H1 (cell line): Measurements from ENCODE around the gene PANX2. TPM values are rescaled to one million over a fixed set of nuclear protein-coding genes. Genes with fewer than 3 reads are reported as not detected.

Experiments
- CTCF ChIA-PET: fragments of 300-600 bp; sonication (Branson Sonifier 250); formaldehyde crosslinking; loops from one replicate; lab custom pipeline; 2021; ENCODE audit not compliant: partially characterized antibody; lab: Charles Lee
- POLR2A ChIA-PET: fragments of 300-600 bp; sonication (Branson Sonifier 250); formaldehyde crosslinking; loops from one replicate; lab custom pipeline; 2021; ENCODE audit warnings: inconsistent platforms; ENCODE audit not compliant: partially characterized antibody; lab: Charles Lee
- DNase-seq, 2 experiments: peaks; one replicate each; pipeline versions ENCODE4 v3.0.0 to v3.0.0-alpha.2; 2010 to 2022; ENCODE audit warnings: low spot score in 2 of 2, low read depth in 1 of 2, mixed read lengths in 1 of 2
- FAIRE-seq: peaks from 2 replicates; lab custom pipeline; 2011; peaks lifted over from hg19 to GRCh38; lab: Jason Lieb, UNC
- H2AFZ ChIP-seq: 2 replicates; pipeline ENCODE4 v1.8.1; 2012; ENCODE audit warnings: low read length, inconsistent platforms
- H2AK5ac ChIP-seq: 2 replicates; pipeline ENCODE4 v1.6.1; 2013; ENCODE audit warnings: low read depth, low read length
- H2BK120ac ChIP-seq: replicated peaks from 2 replicates; pipeline ENCODE3; 2013; ENCODE audit warnings: low read depth, low read length, inconsistent platforms
- H2BK12ac ChIP-seq: 2 replicates; pipeline ENCODE4 v1.6.1; 2013; ENCODE audit warnings: low read depth, low read length
- H2BK15ac ChIP-seq: 2 replicates; pipeline ENCODE4 v1.6.1; 2013; ENCODE audit warnings: low read length
- H2BK20ac ChIP-seq: 2 replicates; pipeline ENCODE4 v1.6.1; 2013; ENCODE audit warnings: low read length
- H2BK5ac ChIP-seq: 2 replicates; pipeline ENCODE4 v1.6.1; 2013; ENCODE audit warnings: low read depth, low read length
- H3K14ac ChIP-seq: 2 replicates; pipeline ENCODE4 v1.6.1; 2013; ENCODE audit warnings: inconsistent platforms; ENCODE audit not compliant: insufficient read length
- H3K18ac ChIP-seq: 2 replicates; pipeline ENCODE4 v1.6.1; 2013; ENCODE audit warnings: low read length; ENCODE audit errors: extremely low read depth
- H3K23ac ChIP-seq: 2 replicates; pipeline ENCODE4 v1.6.1; 2013; ENCODE audit warnings: inconsistent platforms; ENCODE audit not compliant: insufficient read length
- H3K23me2 ChIP-seq: 2 replicates; pipeline ENCODE4 v1.6.1; 2013; ENCODE audit warnings: low read depth, low read length
- H3K27ac ChIP-seq: 2 replicates; pipeline ENCODE4 v1.6.1; 2011; ENCODE audit warnings: low read depth, low read length, inconsistent platforms
- H3K27me3 ChIP-seq, 4 experiments: replicated peaks in 1 of 4; 1 replicate in 1 of 4; 2 replicates in 3 of 4; pipeline versions ENCODE4 v1.6.1 to v1.8.1; 2011 to 2013; ENCODE audit warnings: low read length in 3 of 4, mild to moderate bottlenecking in 3 of 4, inconsistent platforms in 2 of 4, mixed read lengths in 2 of 4, moderate library complexity in 1 of 4; ENCODE audit not compliant: control insufficient read depth in 3 of 4, insufficient read depth in 3 of 4; ENCODE audit errors: extremely low read depth in 1 of 4
- H3K36me3 ChIP-seq, 4 experiments: 2 replicates each; pipeline versions ENCODE4 v1.6.1 to v1.8.1; 2011 to 2013; ENCODE audit warnings: mild to moderate bottlenecking in 4 of 4, low read length in 3 of 4, moderate library complexity in 2 of 4, control low read depth in 1 of 4, inconsistent platforms in 1 of 4; ENCODE audit not compliant: insufficient read depth in 4 of 4, control insufficient read depth in 2 of 4
- H3K4ac ChIP-seq: replicated peaks from 2 replicates; pipeline ENCODE3; 2013; ENCODE audit warnings: low read length, low read depth, mixed read lengths, inconsistent platforms; ENCODE audit not compliant: insufficient read length
- H3K4me1 ChIP-seq, 4 experiments: replicated peaks in 1 of 4; 1 replicate in 1 of 4; 2 replicates in 3 of 4; pipeline versions ENCODE4 v1.6.1 to v1.8.1; 2011 to 2013; ENCODE audit warnings: low read length in 3 of 4, inconsistent platforms in 2 of 4, mixed read lengths in 1 of 4; ENCODE audit not compliant: insufficient read depth in 4 of 4, control insufficient read depth in 3 of 4
- H3K4me2 ChIP-seq, 2 experiments: 2 replicates each; pipeline versions ENCODE4 v1.6.1 to v1.8.1; 2011 to 2013; ENCODE audit warnings: low read depth in 2 of 2, low read length in 2 of 2, control low read depth in 1 of 2, inconsistent platforms in 1 of 2, mild to moderate bottlenecking in 1 of 2; ENCODE audit not compliant: insufficient read depth in 1 of 2
- H3K4me3 ChIP-seq, 4 experiments: fragments of 200-600, 300-600 bp in 1 of 4; sonication (generic), shearing (Covaris generic), sonication (Bioruptor Twin) in 1 of 4; 2 replicates each; pipeline versions ENCODE4 v1.5.1 to v1.8.1; 2011 to 2016; ENCODE audit warnings: low read length in 4 of 4, low read depth in 3 of 4, control low read depth in 2 of 4, inconsistent platforms in 2 of 4, mild to moderate bottlenecking in 2 of 4, mixed read lengths in 1 of 4, moderate library complexity in 1 of 4; ENCODE audit not compliant: insufficient read depth in 2 of 4; ENCODE audit errors: extremely low read depth in 1 of 4
- H3K56ac ChIP-seq: replicated peaks from 2 replicates; pipeline ENCODE3; 2013; ENCODE audit warnings: low read depth, mild to moderate bottlenecking, mixed read lengths, low read length, inconsistent platforms; ENCODE audit not compliant: insufficient read length
- H3K79me1 ChIP-seq: 2 replicates; pipeline ENCODE4 v1.6.1; 2013; ENCODE audit warnings: low read depth, low read length, control low read depth
- H3K79me2 ChIP-seq, 2 experiments: 2 replicates each; pipeline versions ENCODE4 v1.6.1 to v1.8.1; 2012 to 2013; ENCODE audit warnings: low read length in 2 of 2, mild to moderate bottlenecking in 2 of 2, inconsistent platforms in 1 of 2; ENCODE audit not compliant: insufficient read depth in 2 of 2, control insufficient read depth in 1 of 2
- H3K9ac ChIP-seq, 4 experiments: replicated peaks in 1 of 4; 1 replicate in 1 of 4; 2 replicates in 3 of 4; pipeline versions ENCODE4 v1.6.1 to v1.8.1; 2011 to 2013; ENCODE audit warnings: low read depth in 3 of 4, low read length in 3 of 4, control low read depth in 2 of 4, mild to moderate bottlenecking in 2 of 4, moderate library complexity in 2 of 4, inconsistent platforms in 1 of 4; ENCODE audit errors: extremely low read depth in 1 of 4
- H3K9me3 ChIP-seq, 2 experiments: 2 replicates each; pipeline versions ENCODE4 v1.6.1 to v1.8.1; 2012 to 2013; ENCODE audit warnings: mild to moderate bottlenecking in 2 of 2, moderate library complexity in 2 of 2, control low read depth in 1 of 2, inconsistent platforms in 1 of 2, low read depth in 1 of 2, low read length in 1 of 2, mixed read lengths in 1 of 2; ENCODE audit not compliant: insufficient read depth in 2 of 2
- H4K20me1 ChIP-seq, 2 experiments: replicated peaks in 1 of 2; 2 replicates each; pipeline versions ENCODE3 to v1.8.1; 2011 to 2013; ENCODE audit warnings: inconsistent platforms in 2 of 2, low read length in 2 of 2, mild to moderate bottlenecking in 1 of 2; ENCODE audit not compliant: insufficient read depth in 2 of 2, control insufficient read depth in 1 of 2
- H4K5ac ChIP-seq: 2 replicates; pipeline ENCODE4 v1.6.1; 2013; ENCODE audit warnings: low read length, low read depth, mixed read lengths, inconsistent platforms; ENCODE audit not compliant: insufficient read length
- H4K8ac ChIP-seq: 2 replicates; pipeline ENCODE4 v1.8.0; 2013; ENCODE audit warnings: mild to moderate bottlenecking, moderate library complexity, low read length, inconsistent platforms; ENCODE audit not compliant: insufficient read depth; ENCODE audit errors: extremely low read depth
- H4K91ac ChIP-seq: replicated peaks from 2 replicates; pipeline ENCODE3; 2013; ENCODE audit warnings: low read length, mixed read lengths, inconsistent platforms; ENCODE audit not compliant: insufficient read length
- CBX5 ChIP-seq: fragments of 300-800, 300-1000 bp; sonication (generic); IDR thresholded peaks from 2 replicates; pipeline ENCODE4 v1.7.1; 2016; ENCODE audit warnings: antibody characterized with exemption, low read length, low read depth
- CHD1 ChIP-seq: IDR thresholded peaks from 2 replicates; pipeline ENCODE4 v1.6.1; 2012; ENCODE audit warnings: low read depth, low read length, improper control_type of control experiment
- EZH2 ChIP-seq: fragments of 200-600 bp; sonication (generic); IDR thresholded peaks from 2 replicates; pipeline ENCODE4 v1.7.1; 2012; ENCODE audit warnings: low read depth, mild to moderate bottlenecking, moderate library complexity, low read length, inconsistent platforms; ENCODE audit not compliant: severe bottlenecking
- KDM1A ChIP-seq: fragments of 200-600, 300-600 bp; sonication (generic); IDR thresholded peaks from 2 replicates; pipeline ENCODE4 v1.7.1; 2016; ENCODE audit warnings: mild to moderate bottlenecking, low read length, borderline replicate concordance
- POLR2AphosphoS5 ChIP-seq: IDR thresholded peaks from 2 replicates; pipeline ENCODE4 v1.6.1; 2011; ENCODE audit warnings: low read depth, low read length
- SIX5 ChIP-seq: IDR thresholded peaks from 2 replicates; pipeline ENCODE4 v1.6.1; 2011; ENCODE audit warnings: mild to moderate bottlenecking, low read depth, low read length
- SP4 ChIP-seq: IDR thresholded peaks from 2 replicates; pipeline ENCODE4 v1.6.1; 2012; ENCODE audit warnings: low read length, inconsistent platforms
- WGBS, 2 experiments: shearing (Covaris generic) in 1 of 2; methylation state at CpG; one replicate each; pipeline versions ENCODE4 v1.1.6 to v1.1.7; 2013 to 2015; ENCODE audit warnings: low lambda C conversion rate in 2 of 2, mixed read lengths in 2 of 2, inconsistent platforms in 1 of 2, low coverage in 1 of 2, missing lambda C conversion rate in 1 of 2; ENCODE audit not compliant: insufficient replicate concordance in 2 of 2, insufficient coverage in 1 of 2, insufficient read length in 1 of 2; ENCODE audit errors: extremely low coverage in 1 of 2, missing lambda C conversion rate in 1 of 2; 5-methylcytosine and 5-hydroxymethylcytosine counted together
- polyA plus RNA-seq, 7 experiments: library from polyadenylated mRNA; depleted of rRNA in 3 of 7; stranded (reverse) in 5 of 7; unstranded in 2 of 7; fragments of >200 nt in 5 of 7; fragments of 200-250 nt in 2 of 7; gene quantifications; 1 replicate in 5 of 7; 2 replicates in 1 of 7; 4 replicates in 1 of 7; pipeline versions ENCODE4 v1.2.1 to v1.2.3, GENCODE V29; 2011 to 2013; ENCODE audit warnings: missing spikeins in 2 of 7, mixed read lengths in 2 of 7
- total RNA-seq: library from RNA; stranded (reverse); fragmentation: NEBNext Ultra II Directional; extraction: Animal tissue kit (Norgen Biotek cat#: 25700); gene quantifications from 2 replicates; pipeline ENCODE4 v1.2.1, GENCODE V29; 2021

PANX2 gene
- total and polyA plus RNA-seq, 2 of the 8 experiments (the other 6 are each of a cell fraction or from before 2014, with no cell fraction given) = 3.5 to 5.0 TPM

DNA sequence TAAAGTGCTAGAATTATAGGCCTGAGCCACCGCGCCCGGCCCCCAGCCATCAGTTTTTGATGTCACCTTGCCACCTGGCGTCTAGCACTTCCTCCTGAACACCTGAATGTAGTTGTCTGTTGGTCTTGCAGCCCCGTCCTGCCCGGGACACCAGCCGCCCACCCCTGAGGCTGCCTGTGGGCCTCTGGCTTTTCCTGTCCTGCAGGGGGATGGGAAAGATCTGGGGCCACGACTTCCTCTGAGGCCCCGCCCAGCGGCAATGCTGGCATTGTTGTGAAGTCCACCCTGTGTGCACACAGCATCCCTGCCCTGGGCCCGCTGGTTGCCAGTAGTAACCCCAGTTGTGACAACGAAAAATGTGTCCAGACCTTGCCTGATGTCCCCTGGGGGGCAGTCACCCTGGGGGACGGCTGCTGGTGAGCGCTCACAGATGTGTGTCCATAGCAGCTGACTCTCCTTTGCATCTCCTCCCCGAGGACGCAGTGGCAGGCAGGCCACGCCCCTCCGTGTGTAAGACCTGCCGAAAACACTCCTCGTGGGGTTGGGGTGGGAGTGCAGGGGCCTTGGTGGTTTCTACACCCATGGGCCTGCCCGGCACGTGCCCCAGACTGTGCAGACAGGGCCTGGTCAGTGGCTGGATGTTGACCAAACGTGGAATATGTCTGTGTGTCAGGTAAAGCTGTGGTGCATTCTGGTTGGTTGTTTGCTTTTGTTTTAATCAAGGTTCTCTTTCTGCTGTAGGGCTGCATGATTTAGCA lies 37.0 kb downstream of the PANX2 start:
- Histone ChIP-seq H3K4me3 (no peak overlapping the region), H2BK20ac (no peak overlapping the region), H4K5ac (no peak overlapping the region), H2BK5ac (0 out of 2 replicates have a peak overlapping the region, but pooled peaks have one; percentile 16), H3K4me1 (peaks cover 0 to 3% (median 1%) of the 10 kb centered on the region in 4 experiments; a peak in 2 of 7 replicates), H3K4me2 (no peak overlapping the region), H2AK5ac (no peak overlapping the region), H3K9ac (no peak overlapping the region), H3K79me1 (peaks cover 5% of the 10 kb centered on the region; the same call in 1 of the 2 replicates), H2AFZ (no peak overlapping the region), H3K27ac (no peak overlapping the region), H2BK15ac (no peak overlapping the region), H3K79me2 (peaks cover 0 to 11% of the 10 kb centered on the region in 2 experiments; a peak in 1 of 4 replicates), H4K8ac (no peak overlapping the region), H3K36me3 (peaks cover 3 to 25% (median 18%) of the 10 kb centered on the region in 4 experiments; a peak in 7 of 8 replicates), H3K4ac (no peak overlapping the region), H3K23ac (no peak overlapping the region), H3K23me2 (no peaks in the 10 kb centered on the region), H4K20me1 (peaks cover 6 to 28% of the 10 kb centered on the region in 2 experiments), H3K27me3 (no peaks in the 10 kb centered on the region), H4K91ac (no peak overlapping the region), H3K18ac (no peak overlapping the region), H3K9me3 (no peaks in the 10 kb centered on the region), H3K56ac (no peak overlapping the region), H3K14ac (no peak overlapping the region), H2BK120ac (no peak overlapping the region), H2BK12ac (no peak overlapping the region)
- 86% methylated on average over 23 of the region's 23 CpGs; no CpG with 5 or more reads in 1 of the 2 experiments for WGBS, 2 experiments
- CTCF ChIA-PET = interaction anchor here (0.7 to 7.0 kb wide), 17 partner anchors 11 to 224 kb away, joined by 3 to 83 read pairs (median 4); partner anchors contain the start of gene PANX2
- POLR2A ChIA-PET = interaction anchor here (0.9 to 2.0 kb wide), 3 partner anchors 8 to 23 kb away, joined by 3 to 10 read pairs (median 4); no protein-coding TSS in a partner anchor
- FAIRE-seq (no peak), DNase-seq (no peak)
- TF ChIP-seq CHD1 (no peak), EZH2 (no peak), POLR2AphosphoS5 (no peak), SIX5 (no peak), CBX5 (no peak), KDM1A (no peak), SP4 (no peak)
